Natural killer cell (primary cell): ENCODE measurements around the gene RNF157. TPM values are rescaled to one million over a fixed set of nuclear protein-coding genes. Genes with fewer than 3 reads are reported as not detected.
A peak's percentile ranks its signal among the peaks of the same experiment; 100 is the strongest.

Experiments
- ATAC-seq, 3 donors: fragments of 150-1000 bp in 2 of 3; fragments of 200-7000 bp in 1 of 3; cut with Tn5 transposase; 1 replicate in 1 of 3; 2 replicates in 2 of 3; pipeline ENCODE4 v1.10.0; 2021; ENCODE audit warnings: mild to moderate bottlenecking in 2 of 3, moderate library complexity in 2 of 3
- DNase-seq, 2 donors: peaks; one replicate each; pipeline versions ENCODE4 v3.0.0 to v3.0.0-alpha.2; 2013 to 2021; ENCODE audit warnings: mixed read lengths in 1 of 2
- H3K27ac ChIP-seq: one replicate; pipeline ENCODE4 v1.5.1; 2013; ENCODE audit warnings: mild to moderate bottlenecking, low read length
- H3K27me3 ChIP-seq: one replicate; pipeline ENCODE4 v1.6.1; 2013; ENCODE audit warnings: low read length; ENCODE audit not compliant: control insufficient read depth, insufficient read depth
- H3K36me3 ChIP-seq: one replicate; pipeline ENCODE4 v1.6.1; 2013; ENCODE audit warnings: low read length; ENCODE audit not compliant: control insufficient read depth, insufficient read depth
- H3K4me1 ChIP-seq: one replicate; pipeline ENCODE4 v1.6.1; 2013; ENCODE audit warnings: low read length; ENCODE audit not compliant: control insufficient read depth, insufficient read depth
- H3K4me3 ChIP-seq: one replicate; pipeline ENCODE4 v1.5.1; 2013; ENCODE audit warnings: low read length
- H3K9me3 ChIP-seq: one replicate; pipeline ENCODE4 v1.6.1; 2013; ENCODE audit warnings: low read length; ENCODE audit not compliant: control insufficient read depth, insufficient read depth
- H3K27ac Mint-ChIP-seq, 2 donors: one replicate each; pipeline ENCODE4 v1.8.0; 2022; ENCODE audit warnings: mild to moderate bottlenecking in 2 of 2, mixed read lengths in 2 of 2, moderate library complexity in 1 of 2
- H3K27me3 Mint-ChIP-seq, 2 donors: one replicate each; pipeline ENCODE4 v1.8.0; 2022; ENCODE audit warnings: low read depth in 2 of 2, mixed read lengths in 2 of 2
- H3K36me3 Mint-ChIP-seq: one replicate; pipeline ENCODE4 v1.8.0; 2022; ENCODE audit warnings: mixed read lengths
- H3K4me1 Mint-ChIP-seq, 2 donors: one replicate each; pipeline ENCODE4 v1.8.0; 2022; ENCODE audit warnings: mixed read lengths in 2 of 2
- H3K4me3 Mint-ChIP-seq: one replicate; pipeline ENCODE4 v1.8.0; 2022; ENCODE audit warnings: mild to moderate bottlenecking, moderate library complexity, mixed read lengths
- H3K9me3 Mint-ChIP-seq, 2 donors: one replicate each; pipeline ENCODE4 v1.8.0; 2022; ENCODE audit warnings: mixed read lengths in 2 of 2
- WGBS: methylation state at CpG from one replicate; pipeline ENCODE4 v1.1.7; 2013; ENCODE audit warnings: missing lambda C conversion rate; ENCODE audit not compliant: insufficient coverage; 5-methylcytosine and 5-hydroxymethylcytosine counted together
- intact Hi-C: fragments of 100-400 bp; cut with micrococcal nuclease; formaldehyde crosslinking; loops from one replicate; pipeline ENCODE4 v1.14.2; 2022
- total RNA-seq, 4 donors: library from RNA; stranded (reverse); fragments of 120-200 nt in 1 of 4; gene quantifications; one replicate each; pipeline versions ENCODE4 v1.2.3 to v1.2.4, GENCODE V29; 2013 to 2022
- TF ChIP-seq, protein P1 (sequence below): fragments of 200-600 bp; IDR thresholded peaks from one replicate; pipeline ENCODE4 v1.8.0; 2022; ENCODE audit warnings: antibody characterized with exemption

Gene RNF157
- total RNA-seq, 3 donors from 2014 or later (not counting 1 experiment from before 2014, with no cell fraction given): 4.9 to 9.1 (median 8.5) TPM

DNA sequence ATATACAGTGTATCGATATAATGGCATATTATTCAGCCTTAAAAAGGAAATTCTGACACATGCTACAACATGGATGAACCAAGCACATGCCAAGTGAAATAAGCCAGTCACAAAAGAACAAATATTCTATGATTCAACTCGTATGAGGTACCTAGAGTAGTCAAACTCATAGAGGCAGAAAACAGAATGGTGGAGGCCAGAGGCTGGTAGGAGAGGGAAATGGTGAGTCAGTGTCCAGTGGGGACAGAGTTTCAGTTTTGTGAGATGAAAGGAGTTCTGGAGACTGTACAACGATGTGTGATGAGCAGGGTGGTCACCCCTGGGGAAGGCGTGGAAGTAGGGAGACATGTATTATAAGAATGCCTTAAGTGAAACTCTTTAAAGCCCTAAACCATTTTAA lies 39.9 kb downstream of the RNF157 start:
- Histone ChIP-seq H3K9me3 (no peaks in the 10 kb centered on the region), H3K27me3 (no peaks in the 10 kb centered on the region), H3K36me3 (no peaks in the 10 kb centered on the region), H3K27ac (no peak overlapping the region), H3K4me3 (no peak overlapping the region), H3K4me1 (no peaks in the 10 kb centered on the region)
- Mint-ChIP-seq H3K27ac (no peak overlapping the region), H3K4me3 (no peak overlapping the region), H3K9me3 (no peaks in the 10 kb centered on the region), H3K27me3 (no peaks in the 10 kb centered on the region), H3K36me3 (no peaks in the 10 kb centered on the region), H3K4me1 (no peaks in the 10 kb centered on the region)
- intact Hi-C loops: no loop called here
- TF ChIP-seq, protein P1, sequence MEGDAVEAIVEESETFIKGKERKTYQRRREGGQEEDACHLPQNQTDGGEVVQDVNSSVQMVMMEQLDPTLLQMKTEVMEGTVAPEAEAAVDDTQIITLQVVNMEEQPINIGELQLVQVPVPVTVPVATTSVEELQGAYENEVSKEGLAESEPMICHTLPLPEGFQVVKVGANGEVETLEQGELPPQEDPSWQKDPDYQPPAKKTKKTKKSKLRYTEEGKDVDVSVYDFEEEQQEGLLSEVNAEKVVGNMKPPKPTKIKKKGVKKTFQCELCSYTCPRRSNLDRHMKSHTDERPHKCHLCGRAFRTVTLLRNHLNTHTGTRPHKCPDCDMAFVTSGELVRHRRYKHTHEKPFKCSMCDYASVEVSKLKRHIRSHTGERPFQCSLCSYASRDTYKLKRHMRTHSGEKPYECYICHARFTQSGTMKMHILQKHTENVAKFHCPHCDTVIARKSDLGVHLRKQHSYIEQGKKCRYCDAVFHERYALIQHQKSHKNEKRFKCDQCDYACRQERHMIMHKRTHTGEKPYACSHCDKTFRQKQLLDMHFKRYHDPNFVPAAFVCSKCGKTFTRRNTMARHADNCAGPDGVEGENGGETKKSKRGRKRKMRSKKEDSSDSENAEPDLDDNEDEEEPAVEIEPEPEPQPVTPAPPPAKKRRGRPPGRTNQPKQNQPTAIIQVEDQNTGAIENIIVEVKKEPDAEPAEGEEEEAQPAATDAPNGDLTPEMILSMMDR: no peak
- 67% methylated on average over 2 of the region's 4 CpGs for WGBS
- no peak for DNase-seq
- ATAC-seq: no peak

DNA sequence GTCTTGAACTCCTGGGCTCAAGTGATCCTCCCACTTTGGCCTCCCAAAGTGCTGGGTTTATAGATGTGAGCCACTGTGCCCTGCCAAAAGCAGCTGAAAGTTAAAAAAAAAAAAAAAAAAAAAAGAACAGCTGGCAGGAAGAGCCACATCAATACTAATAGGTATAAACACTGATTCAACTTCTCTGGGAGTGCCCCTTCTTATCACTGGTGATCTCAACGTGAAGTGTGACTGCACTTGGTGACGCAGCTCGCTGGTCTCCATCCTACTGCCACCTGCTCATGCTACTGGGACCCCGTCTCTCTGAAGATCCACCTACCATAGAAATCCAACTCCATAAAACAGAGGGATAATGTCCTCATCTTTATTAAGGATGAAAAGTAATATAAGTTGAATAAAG lies 40.8 kb downstream of the RNF157 start:
- Histone ChIP-seq H3K9me3 (no peaks in the 10 kb centered on the region), H3K27me3 (no peaks in the 10 kb centered on the region), H3K27ac (no peak overlapping the region), H3K4me1 (no peaks in the 10 kb centered on the region), H3K4me3 (no peak overlapping the region), H3K36me3 (no peaks in the 10 kb centered on the region)
- Mint-ChIP-seq H3K27ac (no peak overlapping the region), H3K36me3 (no peaks in the 10 kb centered on the region), H3K27me3 (no peaks in the 10 kb centered on the region), H3K9me3 (no peaks in the 10 kb centered on the region), H3K4me1 (no peaks in the 10 kb centered on the region), H3K4me3 (no peak overlapping the region)
- intact Hi-C loops: no loop called here
- peak in 1 of 3 donors; percentile 55 for ATAC-seq
- peak in 1 of 2 donors; percentile 90 for DNase-seq
- 59% methylated on average over 3 of the region's 4 CpGs for WGBS
- TF ChIP-seq, protein P1: no peak

DNA sequence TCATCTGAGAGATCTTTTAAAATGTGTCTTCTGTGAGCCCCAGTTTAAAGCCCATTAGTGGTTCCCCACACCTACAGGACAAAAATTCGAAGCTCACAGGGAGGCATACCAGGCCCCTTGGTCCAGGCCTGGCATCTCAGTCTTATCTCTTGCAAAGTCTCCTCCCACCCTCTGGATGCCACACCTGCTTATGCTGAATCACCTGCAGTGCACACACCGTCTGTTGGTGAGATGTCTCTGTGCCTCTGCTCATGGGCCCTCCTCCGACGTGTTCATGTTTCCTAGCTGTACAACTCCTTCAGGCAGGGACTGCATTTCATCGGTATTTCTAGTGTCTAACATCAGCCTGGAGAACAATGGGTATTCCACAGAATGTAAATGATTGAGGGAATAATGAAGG lies 41.6 kb downstream of the RNF157 start:
- ATAC-seq: no peak
- H3K27ac ChIP-seq: no peak overlapping the region
- peaks cover 0 to 4% of the 10 kb centered on the region in 2 donors for H3K4me1 Mint-ChIP-seq

DNA sequence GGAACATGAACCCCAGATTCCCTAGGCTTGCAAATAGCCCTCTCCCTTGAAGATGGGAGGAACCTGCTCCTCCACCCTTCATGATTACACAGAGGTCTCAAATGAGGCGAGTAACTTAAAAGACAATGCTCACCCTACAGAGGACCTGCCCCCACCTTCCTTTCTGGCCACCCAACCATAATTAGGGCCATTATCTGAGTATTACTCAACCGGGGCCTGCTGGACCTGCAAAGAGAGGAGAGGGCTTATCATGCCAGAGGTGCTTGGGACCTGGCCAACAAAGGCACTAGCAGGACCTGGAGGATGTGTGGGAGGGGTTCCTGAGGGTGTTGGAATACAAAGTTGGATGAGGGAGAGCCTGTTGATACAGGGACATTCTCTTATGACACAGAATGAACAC lies 42.4 kb downstream of the RNF157 start:
- Mint-ChIP-seq H3K4me3 (no peak overlapping the region), H3K27me3 (no peaks in the 10 kb centered on the region), H3K4me1 (peaks cover 6 to 7% of the 10 kb centered on the region in 2 donors), H3K27ac (no peak overlapping the region), H3K9me3 (no peaks in the 10 kb centered on the region), H3K36me3 (no peaks in the 10 kb centered on the region)
- Histone ChIP-seq H3K27ac (no peak overlapping the region), H3K9me3 (no peaks in the 10 kb centered on the region), H3K4me3 (no peak overlapping the region), H3K36me3 (no peaks in the 10 kb centered on the region), H3K27me3 (no peaks in the 10 kb centered on the region), H3K4me1 (peaks cover 2% of the 10 kb centered on the region)
- intact Hi-C loops: no loop called here
- no peak for ATAC-seq
- TF ChIP-seq, protein P1: no peak
- DNase-seq: no peak
- WGBS: 93% methylated on average over 2 of the region's 2 CpGs

More for the DNA sequence above, 41.6 kb downstream of the RNF157 start:
- H3K27me3 Mint-ChIP-seq: no peaks in the 10 kb centered on the region
- WGBS: 96% methylated on average over 5 of the region's 5 CpGs
- no peaks in the 10 kb centered on the region for H3K36me3 Mint-ChIP-seq
- Histone ChIP-seq H3K36me3 (no peaks in the 10 kb centered on the region), H3K4me1 (no peaks in the 10 kb centered on the region), H3K27me3 (no peaks in the 10 kb centered on the region), H3K9me3 (no peaks in the 10 kb centered on the region), H3K4me3 (no peak overlapping the region)
- H3K4me3 Mint-ChIP-seq: no peak overlapping the region
- TF ChIP-seq, protein P1: no peak
- DNase-seq: no peak
- no peak overlapping the region for H3K27ac Mint-ChIP-seq
- H3K9me3 Mint-ChIP-seq: no peaks in the 10 kb centered on the region
- intact Hi-C loops: no loop called here
